A549 (cell line): ENCODE measurements around the gene B3GAT3. TPM values are rescaled to one million over a fixed set of nuclear protein-coding genes. Genes with fewer than 3 reads are reported as not detected.

Source experiments
- ATAC-seq, 2 experiments: fragments of 200-7000 bp in 1 of 2; fragments of >200 bp in 1 of 2; cut with Nextera tagmentation in 1 of 2; cut with Tn5 transposase in 1 of 2; 3 replicates each; pipeline versions ENCODE4 v1.8.0 to v1.9.1; 2018 to 2020; ENCODE audit warnings: mild to moderate bottlenecking in 1 of 2, moderate library complexity in 1 of 2
- CTCF ChIA-PET: fragments of 300-600 bp; sonication (Branson Sonifier 250); formaldehyde crosslinking; extraction: SDS; loops from one replicate; lab custom pipeline; 2021; ENCODE audit warnings: antibody characterized with exemption, inconsistent platforms; lab: Yijun Ruan, JAX
- POLR2A ChIA-PET: fragments of 350-600 bp; formaldehyde crosslinking; extraction: SDS; loops from one replicate; lab custom pipeline; 2021; ENCODE audit warnings: antibody characterized with exemption, inconsistent platforms; lab: Yijun Ruan, JAX
- DNase-seq, 2 experiments: peaks; one replicate each; pipeline versions ENCODE4 v3.0.0 to v3.0.0-alpha.2; 2011 to 2016; ENCODE audit warnings: low read depth in 1 of 2, low spot score in 1 of 2
- FAIRE-seq: peaks from 2 replicates; lab custom pipeline; 2011; peaks lifted over from hg19 to GRCh38; lab: Jason Lieb, UNC
- H3K27ac ChIP-seq, 2 experiments: fragments of >200 bp; sonication (Bioruptor Twin); formaldehyde crosslinking; 3 replicates each; pipeline ENCODE4 v1.5.1; 2016 to 2017
- H3K4me1 ChIP-seq: fragments of >200 bp; sonication (Bioruptor Twin); formaldehyde crosslinking; 3 replicates; pipeline ENCODE4 v1.6.1; 2016
- H3K4me2 ChIP-seq: fragments of >200 bp; sonication (Bioruptor Twin); formaldehyde crosslinking; 3 replicates; pipeline ENCODE4 v1.6.1; 2016
- H3K4me3 ChIP-seq: fragments of >200 bp; sonication (Bioruptor Twin); formaldehyde crosslinking; 3 replicates; pipeline ENCODE4 v1.5.1; 2016
- H3K9me3 ChIP-seq: fragments of >200 bp; sonication (Bioruptor Twin); formaldehyde crosslinking; 3 replicates; pipeline ENCODE4 v1.6.1; 2016
- ATOH8 ChIP-seq: fragments of 250-450 bp; sonication (Bioruptor Pico); IDR thresholded peaks from 2 replicates; pipeline ENCODE4 v1.5.0; 2020; ENCODE audit warnings: low read depth, mild to moderate bottlenecking, moderate library complexity
- CHD2 ChIP-seq: fragments of 150-350 bp; IDR thresholded peaks from 2 replicates; pipeline ENCODE4 v1.6.1; 2014; ENCODE audit warnings: low read length; ENCODE audit not compliant: partially characterized antibody
- EHMT2 ChIP-seq: fragments of 200-600 bp; sonication (generic); IDR thresholded peaks from 2 replicates; pipeline ENCODE4 v1.6.1; 2016; ENCODE audit warnings: antibody characterized with exemption, low read depth, mild to moderate bottlenecking, moderate library complexity
- ELK1 ChIP-seq: fragments of 150-350 bp; IDR thresholded peaks from 2 replicates; pipeline ENCODE4 v1.6.1; 2014; ENCODE audit warnings: low read depth, mild to moderate bottlenecking, low read length
- EP300 ChIP-seq, 2 experiments: fragments of >200 bp; sonication (Bioruptor Twin); formaldehyde crosslinking; IDR thresholded peaks; 2 replicates in 1 of 2; 3 replicates in 1 of 2; pipeline ENCODE4 v1.6.1; 2016 to 2017
- FOSB ChIP-seq: fragments of 250-450 bp; sonication (Bioruptor Pico); IDR thresholded peaks from 2 replicates; pipeline ENCODE4 v1.5.0; 2020; ENCODE audit warnings: mild to moderate bottlenecking, moderate library complexity
- MAZ ChIP-seq: fragments of 150-350 bp; IDR thresholded peaks from 2 replicates; pipeline ENCODE4 v1.6.1; 2014; ENCODE audit warnings: antibody characterized with exemption, low read depth, low read length, borderline replicate concordance
- NR3C1 ChIP-seq: fragments of >200 bp; sonication (Bioruptor Twin); formaldehyde crosslinking; IDR thresholded peaks from 3 replicates; pipeline ENCODE4 v1.6.1; 2017
- PBX3 ChIP-seq: IDR thresholded peaks from 2 replicates; pipeline ENCODE4 v1.6.1; 2012
- PHF8 ChIP-seq: fragments of 200-600 bp; sonication (generic); IDR thresholded peaks from 2 replicates; pipeline ENCODE4 v1.6.1; 2016; ENCODE audit warnings: low read depth, mild to moderate bottlenecking, antibody characterized with exemption, moderate library complexity, borderline replicate concordance
- RCOR1 ChIP-seq: fragments of 150-350 bp; IDR thresholded peaks from 2 replicates; pipeline ENCODE4 v1.6.1; 2014; ENCODE audit warnings: antibody characterized with exemption, low read length, low read depth
- REST ChIP-seq: fragments of 200-600 bp; sonication (generic); IDR thresholded peaks from 2 replicates; pipeline ENCODE4 v1.6.1; 2016; ENCODE audit warnings: antibody characterized with exemption, mild to moderate bottlenecking, moderate library complexity
- RNF2 ChIP-seq: fragments of 200-600 bp; sonication (generic); IDR thresholded peaks from 2 replicates; pipeline ENCODE4 v1.6.1; 2016; ENCODE audit warnings: low read depth, mild to moderate bottlenecking, antibody characterized with exemption, moderate library complexity, borderline replicate concordance
- ZC3H11A ChIP-seq: fragments of 450-650 bp; IDR thresholded peaks from 2 replicates; pipeline ENCODE4 v1.6.1; 2014; ENCODE audit warnings: antibody characterized with exemption, mild to moderate bottlenecking
- WGBS: methylation state at CpG from one replicate; pipeline ENCODE4 v1.1.6; 2017; ENCODE audit errors: missing lambda C conversion rate; 5-methylcytosine and 5-hydroxymethylcytosine counted together
- polyA plus RNA-seq, 4 experiments: library from polyadenylated mRNA; depleted of rRNA in 3 of 4; stranded (reverse); fragments of >200 nt; fragmentation: RNase III in 1 of 4; extraction: RNeasy Plus Mini Kit Qiagen cat#74134 plus additional on column Dnase treatment in 1 of 4; gene quantifications; 2 replicates in 3 of 4; 3 replicates in 1 of 4; pipeline ENCODE4 v1.2.3, GENCODE V29; 2011 to 2017

Gene B3GAT3
- polyA plus RNA-seq, 2 of the 4 experiments (the other 2 are of a cell fraction) = 19.0 to 41.0 TPM

- TF ChIP-seq REST (peak; percentile 42; the same call in 1 of the 2 replicates), RNF2 (no peak), CHD2 (peak; percentile 54)
Measured at GRCh38 chr11:62621567-62622470, at the start of gene B3GAT3 (continued).

- DNase-seq (no peak), FAIRE-seq (no peak), ATAC-seq (peak; percentile 43 to 55)
- no peaks in the 10 kb centered on the region for H3K9me3 ChIP-seq
- ChIA-PET POLR2A (interaction anchor here (0.8 to 3.3 kb wide), 15 partner anchors 9 to 210 kb away, joined by 3 to 34 read pairs (median 7); partner anchors contain the start of genes B3GAT3, EEF1G, GANAB and HNRNPUL2), CTCF (interaction anchor here (1.1 to 9.0 kb wide), 7 partner anchors 10 to 96 kb away, joined by 3 to 72 read pairs (median 5); partner anchors contain the start of genes BSCL2, EML3, GNG3 and LRRN4CL)
- H3K27ac ChIP-seq = peak overlapping the region; percentile 97 to 98
- H3K4me2 ChIP-seq = peak overlapping the region; percentile 64
- H3K4me3 ChIP-seq = peak overlapping the region; percentile 90
- H3K4me1 ChIP-seq = peaks cover 36% of the 10 kb centered on the region
- 2% methylated on average over 13 of the region's 17 CpGs for WGBS
- TF ChIP-seq FOSB (CRISPR knock-in tag) (no peak), MAZ (no peak), ZC3H11A (no peak), ELK1 (no peak), EHMT2 (no peak), EP300 (IDR thresholded peaks at IDR 0.05) (no peak), NR3C1 (no peak), PHF8 (peak; percentile 18; the same call in 1 of the 2 replicates), RCOR1 (no peak), PBX3 (0 out of 2 replicates have a peak, but pooled peaks have one; percentile 6), ATOH8 (CRISPR knock-in tag) (no peak)
Measured at GRCh38 chr11:62671236-62671607, 49.4 kb upstream of the B3GAT3 start.
